Keratinocyte (primary cell): ENCODE measurements around the gene OVOL2. TPM values are rescaled to one million over a fixed set of nuclear protein-coding genes. Genes with fewer than 3 reads are reported as not detected.

Experiments used
- DNase-seq: peaks from one replicate; pipeline ENCODE4 v3.0.0-alpha.2; 2011; ENCODE audit warnings: low read depth, missing footprints, low spot score
- FAIRE-seq: peaks from 2 replicates; lab custom pipeline; 2011; peaks lifted over from hg19 to GRCh38; lab: Jason Lieb, UNC
- H2AFZ ChIP-seq: 2 replicates; pipeline ENCODE4 v1.6.0; 2012; ENCODE audit warnings: low read length, control low read depth, inconsistent platforms; ENCODE audit not compliant: control insufficient read depth
- H3K27ac ChIP-seq: 2 replicates; pipeline ENCODE4 v1.5.1; 2011; ENCODE audit warnings: low read length; ENCODE audit not compliant: control insufficient read depth, insufficient read depth
- H3K27me3 ChIP-seq: 3 replicates; pipeline ENCODE4 v1.6.0; 2011; ENCODE audit warnings: low read length; ENCODE audit not compliant: control insufficient read depth, insufficient read depth; ENCODE audit errors: extremely low read depth
- H3K36me3 ChIP-seq, 2 experiments: 2 replicates in 1 of 2; 3 replicates in 1 of 2; pipeline ENCODE4 v1.5.1; 2011; ENCODE audit warnings: low read length in 2 of 2, mild to moderate bottlenecking in 1 of 2; ENCODE audit not compliant: control insufficient read depth in 2 of 2, insufficient read depth in 2 of 2; ENCODE audit errors: extremely low read depth in 1 of 2
- H3K4me1 ChIP-seq: 3 replicates; pipeline ENCODE4 v1.5.1; 2011; ENCODE audit warnings: low read length; ENCODE audit not compliant: control insufficient read depth, insufficient read depth; ENCODE audit errors: extremely low read depth
- H3K4me2 ChIP-seq: 3 replicates; pipeline ENCODE4 v1.6.0; 2011; ENCODE audit warnings: low read depth, low read length; ENCODE audit not compliant: control insufficient read depth, insufficient read depth; ENCODE audit errors: extremely low read depth
- H3K4me3 ChIP-seq, 3 experiments: fragments of 200-600 bp in 1 of 3; sonication (generic) in 1 of 3; 2 replicates in 2 of 3; 3 replicates in 1 of 3; pipeline ENCODE4 v1.5.1; 2011 to 2016; ENCODE audit warnings: low read length in 3 of 3, mild to moderate bottlenecking in 3 of 3, control low read depth in 2 of 3, inconsistent platforms in 1 of 3, low read depth in 1 of 3, mixed read lengths in 1 of 3, mixed run types in 1 of 3, moderate library complexity in 1 of 3; ENCODE audit not compliant: control insufficient read depth in 2 of 3, insufficient read depth in 2 of 3; ENCODE audit errors: extremely low read depth in 1 of 3
- H3K79me2 ChIP-seq: 2 replicates; pipeline ENCODE4 v1.6.0; 2012; ENCODE audit warnings: low read length; ENCODE audit not compliant: control insufficient read depth, insufficient read depth
- H3K9ac ChIP-seq: 3 replicates; pipeline ENCODE4 v1.6.0; 2011; ENCODE audit warnings: low read length; ENCODE audit not compliant: control insufficient read depth, insufficient read depth; ENCODE audit errors: extremely low read depth
- H3K9me1 ChIP-seq: 3 replicates; pipeline ENCODE4 v1.6.0; 2011; ENCODE audit warnings: low read length; ENCODE audit not compliant: control insufficient read depth, insufficient read depth; ENCODE audit errors: extremely low read depth
- H3K9me3 ChIP-seq: 2 replicates; pipeline ENCODE4 v1.5.1; 2012; ENCODE audit warnings: low read depth, low read length; ENCODE audit not compliant: control insufficient read depth
- H4K20me1 ChIP-seq: 3 replicates; pipeline ENCODE4 v1.6.0; 2011; ENCODE audit warnings: low read length; ENCODE audit not compliant: control insufficient read depth, insufficient read depth; ENCODE audit errors: extremely low read depth
- EZH2 ChIP-seq: IDR thresholded peaks from one replicate; pipeline ENCODE4 v1.6.1; 2012; ENCODE audit warnings: inconsistent platforms, mild to moderate bottlenecking, low read length, moderate library complexity
- dilution Hi-C: fragments of 300-500 bp; cut with MboI; formaldehyde crosslinking; loops from one replicate; pipeline ENCODE4 v1.7.0; 2020; ENCODE audit warnings: low sequenced_read_pairs; ENCODE audit not compliant: extremely low pct_ligation_motif_present
- polyA plus RNA-seq, 5 experiments: library from polyadenylated mRNA; depleted of rRNA in 3 of 5; stranded (reverse) in 3 of 5; stranded (forward) in 1 of 5; unstranded in 1 of 5; fragments of >200 nt; gene quantifications; 1 replicate in 1 of 5; 2 replicates in 3 of 5; 3 replicates in 1 of 5; pipeline versions ENCODE4 v1.2.1 to v1.2.3, GENCODE V29; 2011 to 2012; ENCODE audit warnings: missing spikeins in 2 of 5, low read depth in 1 of 5, low replicate concordance in 1 of 5
- TF ChIP-seq, protein P1 (sequence below), 3 experiments: IDR thresholded peaks in 1 of 3; conservative IDR thresholded peaks in 1 of 3; optimal IDR thresholded peaks in 1 of 3; 2 replicates in 2 of 3; 3 replicates in 1 of 3; pipeline versions ENCODE3 to v1.5.1; 2011; ENCODE audit warnings: low read length in 3 of 3, mild to moderate bottlenecking in 3 of 3, moderate library complexity in 2 of 3, control low read depth in 1 of 3, inconsistent platforms in 1 of 3; ENCODE audit not compliant: insufficient read depth in 2 of 3; ENCODE audit errors: extremely low read depth in 1 of 3

OVOL2 gene
- polyA plus RNA-seq, 1 donor (not counting 4 experiments of a cell fraction or from before 2014, with no cell fraction given) = 4.3 TPM

DNA sequence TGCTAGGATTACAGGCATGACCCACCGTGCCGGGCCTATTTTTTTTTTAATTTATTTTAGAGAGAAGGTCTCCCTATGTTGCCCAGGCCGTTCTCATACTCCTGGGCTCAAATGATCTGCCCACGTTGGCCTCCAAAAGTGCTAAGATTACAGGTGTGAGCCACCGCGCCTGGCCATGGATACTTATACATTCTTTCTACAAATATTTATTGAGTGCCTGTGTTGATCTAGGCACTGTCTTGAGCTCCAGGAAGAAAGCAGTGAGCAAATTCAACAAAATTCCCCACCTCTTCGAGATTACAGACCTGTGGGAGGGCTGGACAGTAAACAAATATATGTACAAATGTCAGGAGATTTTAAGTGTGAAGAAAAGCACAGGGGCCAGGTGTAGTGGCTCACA lies 51.0 kb downstream of the OVOL2 start:
- Histone ChIP-seq H3K4me3 (no peak overlapping the region), H2AFZ (no peak overlapping the region), H3K4me2 (no peak overlapping the region), H3K9me3 (no peaks in the 10 kb centered on the region), H3K27ac (no peak overlapping the region), H3K4me1 (peaks cover 3% of the 10 kb centered on the region), H3K9me1 (no peaks in the 10 kb centered on the region), H3K79me2 (no peaks in the 10 kb centered on the region), H3K36me3 (no peaks in the 10 kb centered on the region), H3K9ac (no peak overlapping the region), H3K27me3 (no peaks in the 10 kb centered on the region), H4K20me1 (no peaks in the 10 kb centered on the region)
- TF ChIP-seq, protein P1, sequence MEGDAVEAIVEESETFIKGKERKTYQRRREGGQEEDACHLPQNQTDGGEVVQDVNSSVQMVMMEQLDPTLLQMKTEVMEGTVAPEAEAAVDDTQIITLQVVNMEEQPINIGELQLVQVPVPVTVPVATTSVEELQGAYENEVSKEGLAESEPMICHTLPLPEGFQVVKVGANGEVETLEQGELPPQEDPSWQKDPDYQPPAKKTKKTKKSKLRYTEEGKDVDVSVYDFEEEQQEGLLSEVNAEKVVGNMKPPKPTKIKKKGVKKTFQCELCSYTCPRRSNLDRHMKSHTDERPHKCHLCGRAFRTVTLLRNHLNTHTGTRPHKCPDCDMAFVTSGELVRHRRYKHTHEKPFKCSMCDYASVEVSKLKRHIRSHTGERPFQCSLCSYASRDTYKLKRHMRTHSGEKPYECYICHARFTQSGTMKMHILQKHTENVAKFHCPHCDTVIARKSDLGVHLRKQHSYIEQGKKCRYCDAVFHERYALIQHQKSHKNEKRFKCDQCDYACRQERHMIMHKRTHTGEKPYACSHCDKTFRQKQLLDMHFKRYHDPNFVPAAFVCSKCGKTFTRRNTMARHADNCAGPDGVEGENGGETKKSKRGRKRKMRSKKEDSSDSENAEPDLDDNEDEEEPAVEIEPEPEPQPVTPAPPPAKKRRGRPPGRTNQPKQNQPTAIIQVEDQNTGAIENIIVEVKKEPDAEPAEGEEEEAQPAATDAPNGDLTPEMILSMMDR (optimal IDR thresholded peaks at IDR 0.05 in 1 of 3, IDR thresholded peaks at IDR 0.05 in 1 of 3, conservative IDR thresholded peaks at IDR 0.05 in 1 of 3; ENCODE audit: extremely low read depth in 1 of 3, insufficient read depth in 2 of 3, low read length in 3 of 3) = no peak
- TF ChIP-seq EZH2 = no peak
- FAIRE-seq (no peak), DNase-seq (no peak)
- dilution Hi-C loops = no loop called here

DNA sequence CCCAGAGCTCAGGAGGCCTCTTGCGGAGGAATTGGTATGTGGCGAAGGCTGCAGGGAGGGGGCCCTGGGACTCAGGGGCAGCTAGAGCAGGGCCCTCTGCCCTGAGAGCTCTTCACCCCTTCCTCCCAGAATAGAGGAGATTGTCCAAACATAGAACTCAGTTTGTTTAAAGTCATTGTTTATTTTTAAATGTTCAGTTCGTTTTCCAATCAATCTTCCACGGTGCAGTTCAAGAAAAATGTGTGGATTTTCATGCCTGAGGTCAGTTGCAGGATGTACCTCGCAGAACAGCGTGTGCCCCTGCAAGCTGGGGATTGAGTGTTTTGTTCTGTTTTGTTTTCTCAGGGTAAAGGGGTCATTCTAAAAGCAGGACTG lies 51.7 kb downstream of the OVOL2 start:
- Histone ChIP-seq H3K36me3 (no peaks in the 10 kb centered on the region), H3K9me1 (no peaks in the 10 kb centered on the region), H3K79me2 (no peaks in the 10 kb centered on the region), H3K27me3 (no peaks in the 10 kb centered on the region), H3K9ac (no peak overlapping the region), H2AFZ (no peak overlapping the region), H3K27ac (no peak overlapping the region), H3K9me3 (no peaks in the 10 kb centered on the region), H3K4me3 (no peak overlapping the region), H3K4me1 (peaks cover 10% of the 10 kb centered on the region), H4K20me1 (no peaks in the 10 kb centered on the region), H3K4me2 (no peak overlapping the region)
- DNase-seq = no peak
- no peak for FAIRE-seq
- TF ChIP-seq, protein P1 (optimal IDR thresholded peaks at IDR 0.05 in 1 of 3, IDR thresholded peaks at IDR 0.05 in 1 of 3, conservative IDR thresholded peaks at IDR 0.05 in 1 of 3; ENCODE audit: extremely low read depth in 1 of 3, insufficient read depth in 2 of 3, low read length in 3 of 3) = no peak
- no peak for TF ChIP-seq EZH2
- dilution Hi-C loops = no loop called here
